Activated CD8-positive, alpha-beta memory T cell treated with anti-CD3 and anti-CD28 coated beads for 1 hour (primary cell): ENCODE measurements around the gene ZCCHC14.
"Not testable (repeated sequence)": the region's sequence is repeated elsewhere in the genome, so short reads cannot be mapped to it uniquely, and the experiment has no call there.

Experiments
- DNase-seq, 2 donors: peaks; one replicate each; pipeline ENCODE4 v3.0.0-alpha.2; 2020; ENCODE audit warnings: low read depth in 1 of 2; ENCODE audit errors: extremely low read depth in 1 of 2

The ZCCHC14 gene

GRCh38 chr16:87525352-87525751 lies 32.5 kb upstream of the ZCCHC14 start:
- DNase-seq, result no peak

GRCh38 chr16:87524407-87524806 lies 31.6 kb upstream of the ZCCHC14 start:
- DNase-seq, result no peak

- DNase-seq, result not testable (repeated sequence)
Measured at GRCh38 chr16:87523605-87524004, 30.8 kb upstream of the ZCCHC14 start.

- DNase-seq, result not testable (repeated sequence)
Measured at GRCh38 chr16:87521764-87522163, 28.9 kb upstream of the ZCCHC14 start.

GRCh38 chr16:87519170-87519569 lies 26.3 kb upstream of the ZCCHC14 start:
- not testable (repeated sequence) for DNase-seq

GRCh38 chr16:87518430-87519051 lies 25.7 kb upstream of the ZCCHC14 start:
- not testable (repeated sequence) for DNase-seq

GRCh38 chr16:87517610-87518429 lies 25.0 kb upstream of the ZCCHC14 start:
- not testable (repeated sequence) for DNase-seq

GRCh38 chr16:87516361-87516760 lies 23.5 kb upstream of the ZCCHC14 start:
- DNase-seq, result no peak

GRCh38 chr16:87515475-87516330 lies 22.9 kb upstream of the ZCCHC14 start:
- DNase-seq, result no peak

GRCh38 chr16:87509778-87510177 lies 17.0 kb upstream of the ZCCHC14 start:
- not testable (repeated sequence) for DNase-seq

GRCh38 chr16:87507351-87508069 lies 14.7 kb upstream of the ZCCHC14 start:
- no peak for DNase-seq

GRCh38 chr16:87506423-87507350 lies 13.9 kb upstream of the ZCCHC14 start:
- DNase-seq, result no peak

- DNase-seq, result no peak
Measured at GRCh38 chr16:87505834-87506233, 13.0 kb upstream of the ZCCHC14 start.

GRCh38 chr16:87503232-87503937 lies 10.6 kb upstream of the ZCCHC14 start:
- not testable (repeated sequence) for DNase-seq

GRCh38 chr16:87502308-87502969 lies 9.6 kb upstream of the ZCCHC14 start:
- DNase-seq, result no peak

- no peak for DNase-seq
Measured at GRCh38 chr16:87501117-87501516, 8.3 kb upstream of the ZCCHC14 start.

GRCh38 chr16:87499189-87499486 lies 6.3 kb upstream of the ZCCHC14 start:
- DNase-seq, result no peak

- no peak for DNase-seq
Measured at GRCh38 chr16:87498324-87499188, 5.7 kb upstream of the ZCCHC14 start.
